ENCODE data around the gene TUBB4B. TPM values are rescaled to one million over a fixed set of nuclear protein-coding genes. Genes with fewer than 3 reads are reported as not detected.

Gene TUBB4B
- total RNA-seq, 6 experiments from 2014 or later, result 88.4 to 274 (median 124) TPM

GRCh38 chr9:137247135-137247915 lies 6.2 kb downstream of the TUBB4B start:
- peak in 1 of 4 donors; percentile 36 for ATAC-seq
- Histone ChIP-seq H3K4me3 (no peak overlapping the region), H3K4me1 (peaks cover 0 to 8% (median 6%) of the 10 kb centered on the region in 4 donors), H3K9me3 (no peaks in the 10 kb centered on the region), H3K27me3 (no peaks in the 10 kb centered on the region), H3K27ac (no peak overlapping the region), H3K36me3 (peaks cover 0 to 11% (median 6%) of the 10 kb centered on the region in 4 donors)
- TF ChIP-seq POLR2A (IDR thresholded peaks at IDR 0.05) (no peak), CTCF (IDR thresholded peaks at IDR 0.05) (no peak)
- intact Hi-C loops (cut with DNase I), result no loop called here
- WGBS (ENCODE audit: insufficient coverage, low coverage, low lambda C conversion rate, missing lambda C conversion rate), result 42% methylated on average over 8 of the region's 20 CpGs
- DNase-seq, result no peak

- Histone ChIP-seq H3K27me3 (no peaks in the 10 kb centered on the region), H3K36me3 (peaks cover 0 to 8% (median 2%) of the 10 kb centered on the region in 4 donors), H3K9me3 (no peaks in the 10 kb centered on the region), H3K4me3 (no peak overlapping the region), H3K4me1 (peaks cover 0 to 2% (median under 1%) of the 10 kb centered on the region in 4 donors), H3K27ac (no peak overlapping the region)
- WGBS (ENCODE audit: insufficient coverage, low coverage, low lambda C conversion rate, missing lambda C conversion rate), result 81% methylated on average over 4 of the region's 6 CpGs
- no peak for TF ChIP-seq POLR2A (IDR thresholded peaks at IDR 0.05)
- no peak for TF ChIP-seq CTCF (IDR thresholded peaks at IDR 0.05)
- DNase-seq, result no peak
- intact Hi-C loops (cut with DNase I), result no loop called here
- no peak for ATAC-seq
These were observed 6.8 kb downstream of the TUBB4B start for GRCh38 chr9:137247916-137248175.

GRCh38 chr9:137250329-137251193 lies 9.5 kb downstream of the TUBB4B start:
- DNase-seq (no peak), ATAC-seq (no peak)
- Histone ChIP-seq H3K4me3 (no peak overlapping the region), H3K27me3 (no peaks in the 10 kb centered on the region), H3K36me3 (no peaks in the 10 kb centered on the region), H3K9me3 (no peaks in the 10 kb centered on the region), H3K4me1 (peaks cover 0 to 5% (median 0%) of the 10 kb centered on the region in 4 donors), H3K27ac (no peak overlapping the region)
- WGBS (ENCODE audit: insufficient coverage, low coverage, low lambda C conversion rate, missing lambda C conversion rate), result 46% methylated on average over 10 of the region's 18 CpGs
- TF ChIP-seq POLR2A (IDR thresholded peaks at IDR 0.05) (no peak), CTCF (IDR thresholded peaks at IDR 0.05) (no peak)
- intact Hi-C loops (cut with DNase I), result no loop called here

- no peak for TF ChIP-seq POLR2A (IDR thresholded peaks at IDR 0.05)
- no peak for TF ChIP-seq CTCF (IDR thresholded peaks at IDR 0.05)
- ATAC-seq (no peak), DNase-seq (no peak)
- 82% methylated on average over 3 of the region's 4 CpGs for WGBS (ENCODE audit: insufficient coverage, low coverage, low lambda C conversion rate, missing lambda C conversion rate)
- peaks cover 0 to 7% (median 2%) of the 10 kb centered on the region in 4 donors for H3K4me1 ChIP-seq
- no peak within 1 kb of the TSS for H3K27ac ChIP-seq
- no peak within 1 kb of the TSS for H3K4me3 ChIP-seq
- no peaks in the 10 kb centered on the region for H3K36me3 ChIP-seq
- no peaks in the 10 kb centered on the region for H3K9me3 ChIP-seq
- H3K27me3 ChIP-seq, result no peaks in the 10 kb centered on the region
- intact Hi-C loops (cut with DNase I), result no loop called here
These were observed 10.0 kb downstream of the TUBB4B start, which contains the start of gene STPG3 for GRCh38 chr9:137251194-137251461. Gene STPG3 (plus strand): TSS chr9:137251286. CDS start chr9:137251287, 1 bp downstream.
